Fibroblast of pulmonary artery (primary cell): Measurements from ENCODE around the gene CDX1.

Source experiments
- DNase-seq: peaks from one replicate; pipeline ENCODE4 v3.0.0-alpha.2; 2010; ENCODE audit warnings: low read depth
- H3K4me3 ChIP-seq: replicated peaks from 2 replicates; pipeline ENCODE4 v1.5.1; 2011; ENCODE audit warnings: low read depth, mild to moderate bottlenecking, control low read depth, low read length, moderate library complexity
- TF ChIP-seq, protein P1 (sequence below): IDR thresholded peaks from 2 replicates; pipeline ENCODE4 v1.5.1; 2011; ENCODE audit warnings: mild to moderate bottlenecking, control low read depth, low read length, inconsistent platforms; ENCODE audit errors: missing control alignments

CDX1 gene

DNA sequence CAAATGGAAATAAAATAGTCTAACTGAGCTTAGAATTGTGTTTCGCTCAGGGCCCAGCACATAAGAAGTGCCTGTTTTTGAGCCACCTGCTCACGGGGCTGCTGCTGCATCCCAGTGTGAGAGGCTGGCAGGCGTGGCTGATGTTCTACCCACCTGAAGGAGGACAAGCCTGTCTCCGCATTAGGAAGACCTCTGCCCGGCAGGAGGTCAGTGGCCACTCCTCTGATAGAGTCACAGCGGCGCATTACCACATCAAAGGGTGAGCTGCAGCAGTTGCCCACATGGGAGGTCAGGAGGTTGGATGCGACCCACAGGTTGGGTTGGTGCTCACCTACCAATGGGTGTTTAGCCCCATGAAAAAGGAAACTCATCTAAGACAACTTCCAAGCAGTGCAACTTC, 19.6 kb downstream of the CDX1 start:
- TF ChIP-seq, protein P1, sequence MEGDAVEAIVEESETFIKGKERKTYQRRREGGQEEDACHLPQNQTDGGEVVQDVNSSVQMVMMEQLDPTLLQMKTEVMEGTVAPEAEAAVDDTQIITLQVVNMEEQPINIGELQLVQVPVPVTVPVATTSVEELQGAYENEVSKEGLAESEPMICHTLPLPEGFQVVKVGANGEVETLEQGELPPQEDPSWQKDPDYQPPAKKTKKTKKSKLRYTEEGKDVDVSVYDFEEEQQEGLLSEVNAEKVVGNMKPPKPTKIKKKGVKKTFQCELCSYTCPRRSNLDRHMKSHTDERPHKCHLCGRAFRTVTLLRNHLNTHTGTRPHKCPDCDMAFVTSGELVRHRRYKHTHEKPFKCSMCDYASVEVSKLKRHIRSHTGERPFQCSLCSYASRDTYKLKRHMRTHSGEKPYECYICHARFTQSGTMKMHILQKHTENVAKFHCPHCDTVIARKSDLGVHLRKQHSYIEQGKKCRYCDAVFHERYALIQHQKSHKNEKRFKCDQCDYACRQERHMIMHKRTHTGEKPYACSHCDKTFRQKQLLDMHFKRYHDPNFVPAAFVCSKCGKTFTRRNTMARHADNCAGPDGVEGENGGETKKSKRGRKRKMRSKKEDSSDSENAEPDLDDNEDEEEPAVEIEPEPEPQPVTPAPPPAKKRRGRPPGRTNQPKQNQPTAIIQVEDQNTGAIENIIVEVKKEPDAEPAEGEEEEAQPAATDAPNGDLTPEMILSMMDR, result no peak
- H3K4me3 ChIP-seq, result no peak overlapping the region
- no peak for DNase-seq

DNA sequence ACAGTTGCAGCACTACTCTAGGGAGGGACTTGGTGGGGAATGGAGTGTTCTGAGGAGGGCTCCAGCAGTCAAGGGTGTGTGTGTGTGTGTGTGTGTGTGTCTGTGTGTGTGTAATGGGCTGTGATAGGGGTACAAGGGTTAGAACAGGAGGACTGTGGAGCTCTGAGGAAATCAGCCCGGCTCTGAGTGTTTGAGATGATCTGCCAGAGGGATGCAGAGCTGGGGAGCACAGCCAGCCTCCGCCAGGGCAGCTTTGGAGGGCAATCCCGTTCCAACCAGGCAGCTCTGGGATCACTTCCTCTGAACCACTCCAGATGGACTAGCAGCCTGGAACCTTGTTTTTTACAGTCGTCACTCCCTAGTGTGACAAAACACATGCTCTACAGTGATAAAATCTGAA, 20.3 kb downstream of the CDX1 start:
- TF ChIP-seq, protein P1, result no peak

DNA sequence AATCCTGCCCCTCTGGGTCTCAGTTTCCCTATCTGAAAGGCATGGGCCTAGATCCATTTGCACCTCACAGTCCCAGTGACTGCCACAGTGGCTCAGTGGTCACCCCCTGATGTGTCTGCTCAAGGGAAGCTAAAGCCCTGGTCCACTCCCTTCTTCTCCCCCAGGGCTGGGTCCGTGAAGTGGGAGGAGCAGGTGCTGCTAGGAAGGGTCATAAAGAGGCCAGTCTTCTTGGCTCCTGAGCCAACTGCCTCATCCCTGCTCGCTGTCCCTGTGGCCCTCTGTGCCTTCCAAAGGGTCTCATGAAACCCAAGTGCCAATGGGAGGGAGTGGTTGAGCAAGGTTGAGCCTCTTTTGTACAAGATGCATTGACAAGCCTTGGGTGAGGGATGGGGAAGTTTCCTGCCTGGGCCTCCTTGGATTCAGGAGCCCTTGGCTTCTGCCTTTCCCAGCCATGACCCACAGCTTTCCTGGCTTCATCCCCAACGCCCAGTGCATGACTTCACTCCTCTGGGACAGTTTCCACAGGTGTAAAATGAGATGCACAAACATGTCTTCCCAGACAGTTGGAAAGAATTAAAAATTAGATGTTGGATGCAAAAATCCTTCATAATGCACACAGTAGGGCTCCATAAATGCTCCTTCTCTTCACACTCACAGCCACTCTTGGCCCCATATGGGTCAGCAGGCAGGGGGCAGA, 21.7 kb downstream of the CDX1 start:
- no peak for DNase-seq
- no peak overlapping the region for H3K4me3 ChIP-seq
- TF ChIP-seq, protein P1, result no peak

More for the DNA sequence above, 20.3 kb downstream of the CDX1 start:
- DNase-seq, result no peak
- no peak overlapping the region for H3K4me3 ChIP-seq

DNA sequence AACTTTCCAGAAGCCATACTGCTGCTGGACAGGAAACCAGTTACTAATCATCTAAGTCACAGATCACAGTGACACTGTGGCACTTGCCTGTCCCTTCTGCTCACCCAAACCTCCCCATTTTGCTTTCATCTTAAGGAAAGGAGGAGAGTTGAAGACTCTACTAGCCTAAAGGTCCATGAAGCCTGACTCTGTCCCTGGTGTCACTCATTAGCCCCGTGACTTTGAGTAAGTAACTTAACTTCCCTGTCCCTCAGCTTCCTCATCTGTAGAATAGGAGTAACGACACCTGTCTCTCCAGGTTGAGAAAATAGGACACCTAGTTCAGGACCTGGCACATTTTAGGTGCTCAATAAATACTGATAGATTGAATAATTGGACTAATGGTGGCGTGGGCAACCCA, 22.7 kb downstream of the CDX1 start:
- TF ChIP-seq, protein P1, result no peak
- H3K4me3 ChIP-seq, result no peak overlapping the region
- DNase-seq, result no peak

DNA sequence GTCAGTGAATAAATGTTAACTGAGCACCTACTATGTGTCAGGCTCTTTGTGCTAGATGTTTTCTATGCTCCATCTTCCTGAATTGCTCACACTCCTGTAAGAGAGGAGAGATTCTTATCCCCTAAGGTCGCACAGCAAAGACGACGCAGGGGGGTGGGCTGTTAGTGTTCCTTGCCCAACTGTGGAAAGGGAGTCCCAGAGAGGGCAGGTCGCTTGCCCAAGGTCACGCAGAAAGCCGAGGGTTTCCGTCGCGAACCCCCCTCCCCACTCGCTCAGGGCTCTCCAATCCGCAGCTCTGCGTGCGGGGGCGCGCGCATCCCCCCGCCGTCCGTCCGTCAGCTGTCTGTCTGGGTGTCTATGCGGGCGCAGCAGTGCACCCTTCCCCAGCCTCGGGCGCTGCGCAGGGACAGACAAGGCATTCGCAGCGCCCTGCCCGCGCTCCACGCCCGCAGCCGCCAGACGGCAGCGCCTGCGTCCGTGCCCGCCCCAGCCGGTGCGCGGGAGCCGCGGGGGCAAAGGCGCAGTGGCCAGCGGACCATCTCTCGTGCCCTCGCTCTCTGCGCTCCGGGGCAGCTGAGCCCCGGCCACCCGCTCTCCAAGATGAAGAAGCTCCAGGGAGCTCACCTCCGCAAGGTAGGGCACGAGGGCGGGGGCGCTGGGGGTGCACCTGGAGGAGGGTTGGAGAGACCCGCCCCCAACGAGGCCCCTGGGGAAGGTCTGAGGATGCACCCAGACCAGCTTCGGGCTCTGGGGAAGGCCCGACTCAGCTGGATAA, 23.3 kb downstream of the CDX1 start, which contains the start of gene SLC6A7:
Gene SLC6A7, plus strand, starts transcription at position 335 of the 775 bp plus-strand sequence. Its CDS starts 266 bp downstream, at position 601.
- TF ChIP-seq, protein P1, result no peak

DNA sequence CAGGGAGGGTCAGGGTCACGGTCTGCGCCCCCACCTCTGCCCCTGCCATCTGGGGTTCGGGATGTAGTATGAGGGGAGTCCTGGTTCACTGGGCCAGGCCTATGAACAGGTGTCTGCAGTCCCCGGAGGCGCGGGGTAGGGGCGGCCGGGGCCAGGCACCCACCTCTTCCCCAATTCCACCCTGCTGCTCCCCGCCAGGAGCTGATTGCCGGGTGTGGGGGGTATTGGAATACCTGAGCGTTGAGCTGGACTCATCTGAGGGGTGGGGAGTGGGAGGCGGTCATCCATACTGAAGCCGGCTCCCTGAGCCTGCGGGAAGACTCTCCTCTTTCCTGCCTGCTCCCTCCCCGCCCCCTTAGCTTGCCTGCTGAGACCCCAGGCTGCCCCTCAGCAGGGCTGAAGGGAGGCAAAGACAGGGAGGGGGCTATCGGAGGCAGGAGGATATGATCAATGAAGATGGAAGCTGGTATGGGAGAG, 24.0 kb downstream of the CDX1 start:
- TF ChIP-seq, protein P1, result no peak
- no peak for DNase-seq
- H3K4me3 ChIP-seq, result no peak overlapping the region

More for the DNA sequence above, 23.3 kb downstream of the CDX1 start, which contains the start of gene SLC6A7:
- DNase-seq, result no peak
- H3K4me3 ChIP-seq, result no peak within 1 kb of the TSS
